Central memory CD4-positive, alpha-beta T cell (primary cell): ENCODE measurements around the gene CEP70.
"Not testable (repeated sequence)": the region's sequence is repeated elsewhere in the genome, so short reads cannot be mapped to it uniquely, and the experiment has no call there.

Experiments
- DNase-seq: peaks from one replicate; pipeline ENCODE4 v3.0.0; 2022

The CEP70 gene

DNA sequence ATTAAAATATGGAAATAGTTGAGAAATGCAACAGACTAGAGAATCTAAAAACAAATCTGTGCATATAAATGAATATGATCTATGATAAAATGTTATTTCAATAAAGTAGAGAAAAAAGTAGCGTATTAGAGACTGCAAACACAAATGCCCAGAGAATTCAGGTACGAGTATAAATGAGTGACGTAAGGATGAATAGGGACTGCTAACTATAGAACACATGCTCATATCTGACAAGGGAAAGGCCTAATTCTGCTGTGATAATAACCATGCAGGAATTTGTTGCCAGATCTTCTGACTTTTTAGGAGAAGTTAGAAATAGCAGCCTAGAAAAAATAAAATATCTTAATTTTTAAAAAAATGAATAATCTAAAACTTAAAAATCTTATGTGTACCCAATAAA lies 86.5 kb downstream of the CEP70 start:
- no peak for DNase-seq

DNA sequence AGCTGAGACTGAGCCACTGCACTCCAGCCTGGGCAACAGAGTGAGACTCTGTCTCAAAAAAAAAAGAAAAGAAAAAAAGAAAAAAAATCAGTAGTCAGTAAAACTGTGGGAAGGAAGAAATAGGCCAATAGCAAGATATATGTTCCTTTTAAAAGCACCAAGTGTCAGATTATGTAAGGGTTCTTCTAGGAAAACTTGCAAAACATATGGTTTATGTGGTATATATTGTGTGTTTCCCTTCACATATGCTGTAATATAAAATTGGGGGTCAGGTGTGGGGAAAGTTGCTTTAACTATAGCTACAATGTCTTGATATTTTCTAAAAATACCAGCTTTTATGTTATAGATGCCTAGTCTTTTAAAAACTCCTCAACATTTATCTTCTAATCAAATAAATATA lies 95.1 kb downstream of the CEP70 start:
- no peak for DNase-seq

DNA sequence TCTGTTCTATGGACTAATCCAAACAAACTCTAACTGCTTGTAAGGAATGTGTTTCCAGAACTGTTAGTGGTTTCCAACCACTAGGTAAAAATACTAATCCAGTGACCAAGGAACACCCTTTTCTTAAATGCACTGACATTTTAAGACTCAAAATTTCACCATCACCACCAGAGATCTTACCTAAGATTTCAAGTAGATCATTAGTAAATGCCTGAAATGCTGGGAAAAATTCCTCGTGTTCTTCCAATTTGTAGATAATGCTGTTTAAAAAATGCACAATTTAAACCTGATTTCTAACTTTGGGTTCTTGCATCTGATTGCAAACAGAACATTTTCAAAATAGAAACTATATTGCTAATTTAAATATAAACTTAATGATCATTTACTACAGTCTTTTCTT lies 96.2 kb downstream of the CEP70 start:
- no peak for DNase-seq

DNA sequence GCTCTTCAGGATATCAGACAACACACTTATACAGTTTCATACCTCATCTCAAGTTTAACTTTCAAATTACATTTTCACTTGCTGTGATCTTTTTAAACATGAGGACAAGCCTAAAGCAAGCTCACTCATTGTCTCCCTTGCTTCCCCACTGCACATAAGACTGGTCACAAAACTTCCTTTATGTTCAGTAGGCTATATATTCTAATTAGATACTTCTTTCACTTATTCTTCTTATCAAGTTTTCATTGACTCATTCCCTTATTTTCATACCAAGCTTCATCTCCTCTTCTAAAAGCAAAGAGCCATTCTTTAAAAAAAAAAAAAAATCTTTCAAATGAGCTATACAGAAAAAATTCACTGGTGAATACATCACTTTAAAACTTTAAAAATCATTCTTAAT lies 97.0 kb downstream of the CEP70 start:
- DNase-seq = no peak

DNA sequence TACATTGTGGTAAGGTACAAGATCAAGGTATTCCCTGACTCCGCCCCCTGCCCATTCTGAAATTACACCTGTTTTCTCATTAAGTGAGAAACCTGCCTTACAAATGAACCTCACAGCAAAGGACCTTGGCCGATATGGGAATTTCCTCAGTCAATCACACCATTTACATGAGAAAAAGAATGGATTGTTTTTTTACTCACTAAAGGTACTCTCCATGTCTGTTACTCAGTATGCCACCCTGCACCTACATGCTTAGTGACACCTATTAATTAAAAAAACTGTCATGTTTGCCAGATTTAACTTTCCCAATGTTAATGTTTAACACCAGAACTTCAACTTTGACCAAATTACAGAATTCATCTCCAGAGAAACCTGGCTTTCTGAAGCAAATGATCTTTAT lies 97.6 kb downstream of the CEP70 start:
- DNase-seq = no peak

DNA sequence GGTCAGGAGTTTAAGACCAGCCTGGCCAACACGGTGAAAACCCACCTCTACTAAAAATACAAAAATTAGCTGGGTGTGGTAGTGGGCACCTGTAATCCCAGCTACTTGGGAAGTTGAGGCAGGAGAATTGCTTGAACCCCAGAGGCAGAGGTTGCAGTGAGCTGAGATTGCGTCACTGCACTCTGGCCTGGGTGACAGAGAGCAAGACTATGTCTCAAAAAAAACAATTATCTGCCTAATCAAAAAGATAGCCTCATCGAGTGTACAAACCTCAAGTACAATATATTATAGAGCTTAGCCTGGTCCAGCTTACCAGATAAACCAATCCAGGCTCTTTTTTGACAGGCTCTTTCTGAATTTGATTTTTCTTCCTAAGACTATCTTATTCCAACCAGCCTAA lies 98.4 kb downstream of the CEP70 start:
- DNase-seq = not testable (repeated sequence)

DNA sequence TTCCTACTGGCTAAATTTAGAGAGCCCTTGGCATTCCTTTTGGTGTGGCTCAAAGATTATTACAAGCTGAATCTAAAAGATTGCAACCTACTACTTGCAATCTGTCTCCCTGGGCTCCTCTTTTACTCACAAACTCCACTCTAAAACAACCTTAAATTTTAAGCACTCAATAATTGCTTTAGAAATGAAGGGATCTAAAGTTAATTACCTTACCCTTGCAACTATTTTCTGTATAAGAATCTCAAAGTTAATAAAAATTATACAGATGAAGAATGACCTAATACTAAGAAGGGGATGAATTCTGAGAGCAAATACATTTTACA lies 99.5 kb downstream of the CEP70 start:
- DNase-seq = no peak

DNA sequence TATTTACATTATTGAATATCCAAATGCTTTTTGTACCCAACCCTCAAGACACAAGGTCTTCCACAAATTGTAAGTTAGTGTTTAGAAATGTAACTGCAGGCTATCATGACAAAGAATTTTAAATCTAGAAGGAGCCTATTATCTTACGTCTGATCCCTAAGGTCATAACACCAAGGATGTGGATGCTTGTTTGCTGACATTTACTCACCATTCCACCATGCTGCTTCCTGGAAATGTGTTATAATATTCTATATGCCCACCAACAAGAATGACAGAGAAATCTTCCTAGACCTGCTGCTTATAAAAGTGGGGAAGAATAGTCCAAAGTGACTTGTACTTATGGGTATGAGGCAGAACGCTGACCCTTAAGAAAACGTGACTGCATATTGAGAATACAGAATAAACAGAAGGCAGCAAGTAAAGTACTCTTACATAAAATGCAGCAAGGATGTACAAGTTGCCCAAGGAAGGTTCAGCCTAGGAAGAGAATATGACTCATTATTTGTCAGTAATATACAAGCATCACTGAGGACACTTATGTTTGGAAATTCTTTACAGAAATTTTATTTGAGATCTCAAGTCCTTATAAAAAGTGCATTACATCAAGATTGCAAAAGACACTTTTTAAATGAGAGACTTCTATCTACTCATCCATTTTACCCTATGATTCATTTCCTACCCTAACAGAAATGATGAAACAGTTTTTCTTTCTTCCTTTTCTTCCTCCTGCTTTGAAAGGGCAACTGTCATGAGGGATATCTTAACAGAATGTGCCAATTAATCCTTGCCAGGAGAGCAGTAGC lies 100.1 kb downstream of the CEP70 start:
- DNase-seq = no peak

DNA sequence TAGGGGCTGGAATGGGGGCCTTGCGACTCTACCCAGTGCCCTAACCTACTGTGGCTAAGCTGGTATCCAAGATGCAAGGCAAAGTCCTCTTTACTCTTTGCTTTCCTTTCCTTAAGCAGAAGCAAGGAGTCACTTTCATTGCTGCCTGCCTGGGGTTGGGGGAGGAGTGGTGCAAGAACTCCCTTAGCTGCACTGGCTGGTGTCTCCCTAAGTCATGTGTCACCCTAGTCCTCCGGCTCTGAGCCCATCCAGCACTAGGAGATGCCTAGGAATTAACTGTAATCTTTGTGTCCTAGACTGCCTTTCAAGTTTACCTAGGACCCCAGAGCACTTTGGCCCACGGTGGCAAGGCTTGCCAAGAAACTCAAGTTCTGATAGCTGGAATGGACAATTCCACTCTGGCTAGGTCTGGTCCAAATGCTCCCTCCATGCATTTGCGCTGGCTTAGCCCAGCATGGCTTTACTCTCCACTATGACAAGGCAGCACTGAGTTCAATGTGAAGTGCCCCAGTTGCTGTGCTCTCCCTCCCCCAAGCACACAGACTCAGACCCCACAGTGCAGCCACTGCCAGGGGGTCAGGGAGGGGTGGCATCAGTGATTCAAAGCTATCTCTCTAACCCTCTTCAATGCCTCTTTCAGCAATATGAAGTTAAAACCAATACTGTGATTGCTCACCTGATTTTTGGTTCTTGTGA lies 100.9 kb downstream of the CEP70 start:
- DNase-seq = no peak

DNA sequence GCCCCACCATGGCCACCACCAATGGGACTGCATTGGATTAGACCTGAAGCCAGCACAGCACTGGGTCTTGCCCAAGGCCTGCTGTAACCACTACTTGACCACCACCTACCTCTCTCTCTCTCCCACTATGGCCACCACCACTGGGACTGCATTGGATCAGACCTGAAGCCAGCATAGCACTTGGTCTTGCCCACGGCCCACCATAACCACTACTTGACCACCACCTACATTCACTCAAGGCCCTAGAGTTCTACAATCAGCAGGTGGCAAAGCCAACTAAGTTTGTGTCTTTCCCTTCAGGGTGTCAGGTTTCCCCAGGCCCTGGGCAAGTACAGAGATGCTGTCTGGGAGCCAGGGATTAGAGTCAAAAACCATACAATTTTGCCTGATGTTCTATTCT lies 102.1 kb downstream of the CEP70 start:
- no peak for DNase-seq

DNA sequence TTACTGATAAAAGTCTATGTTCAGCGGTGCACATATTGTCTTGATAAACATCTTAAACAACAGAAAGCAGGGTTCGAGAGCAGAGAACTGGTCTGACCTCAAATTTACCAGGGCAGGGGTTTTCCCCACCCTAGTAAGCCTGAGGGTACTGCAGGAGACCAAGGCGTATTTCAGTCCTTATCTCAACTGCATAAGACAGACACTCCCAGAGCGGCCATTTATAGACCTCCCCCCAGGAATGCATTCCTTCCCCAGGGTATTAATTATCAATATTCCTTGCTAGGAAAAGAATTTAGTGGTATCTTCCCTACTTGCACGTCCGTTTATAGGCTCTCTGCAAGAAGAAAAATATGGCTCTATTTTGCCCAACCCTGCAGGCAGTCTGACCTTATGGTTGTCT lies 107.5 kb downstream of the CEP70 start:
- DNase-seq = not testable (repeated sequence)

DNA sequence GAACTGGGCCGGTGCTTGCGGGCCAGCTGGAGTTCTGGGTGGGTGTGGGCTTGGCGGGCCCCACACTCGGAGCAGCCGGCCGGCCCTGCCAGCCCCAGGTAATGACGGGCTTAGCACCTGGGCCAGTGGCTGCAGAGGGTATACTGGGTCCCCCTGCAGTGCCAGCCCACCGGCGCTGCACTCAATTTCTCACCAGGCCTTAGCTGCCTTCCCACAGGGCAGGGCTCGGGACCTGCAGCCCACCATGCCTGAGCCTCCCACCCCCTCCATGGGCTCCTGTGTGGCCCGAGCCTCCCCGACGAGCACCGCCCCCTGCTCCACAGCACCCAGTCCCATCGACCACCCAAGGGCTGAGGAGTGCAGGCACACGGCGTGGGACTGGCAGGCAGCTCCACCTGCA lies 109.4 kb downstream of the CEP70 start:
- DNase-seq = not testable (repeated sequence)

DNA sequence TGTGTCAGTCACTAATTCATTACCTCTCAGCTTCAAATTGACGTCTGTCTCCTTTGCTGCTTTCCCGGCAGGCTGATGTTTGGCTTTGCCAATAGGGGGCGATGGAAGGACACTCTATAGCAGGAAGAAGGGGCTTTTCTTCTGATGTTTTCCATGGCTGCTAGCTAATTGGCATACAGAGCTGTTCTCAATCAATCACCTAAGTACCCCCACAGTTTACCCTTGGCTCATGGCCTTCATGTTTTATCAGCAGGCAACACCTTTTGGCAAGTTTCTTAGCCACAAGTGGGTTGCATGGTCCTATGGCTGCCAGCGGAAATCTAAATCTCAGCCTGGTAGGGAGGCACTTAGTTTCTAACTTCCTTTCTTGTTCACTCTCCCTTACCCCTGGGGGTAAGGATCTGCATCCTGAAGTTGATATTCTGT lies 114.6 kb downstream of the CEP70 start:
- no peak for DNase-seq

DNA sequence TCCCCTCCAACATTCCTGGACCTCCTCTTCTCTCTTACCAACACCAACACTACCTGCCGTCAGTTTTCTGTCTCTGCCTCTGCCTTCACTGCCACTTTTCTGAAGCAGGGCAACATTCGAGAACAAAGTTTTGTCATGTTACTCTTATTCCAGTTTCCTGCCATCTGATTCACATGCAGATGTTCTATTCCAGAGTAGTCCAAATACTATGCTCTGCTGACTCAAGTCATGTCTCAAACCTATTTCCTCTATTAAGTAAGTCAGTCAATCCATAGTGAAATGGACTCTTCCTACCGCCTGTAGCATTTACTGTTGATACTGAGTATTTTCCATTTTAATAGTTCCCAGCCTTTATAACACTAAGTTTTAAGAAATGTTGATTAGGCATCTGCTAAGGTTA lies 116.3 kb downstream of the CEP70 start:
- no peak for DNase-seq

DNA sequence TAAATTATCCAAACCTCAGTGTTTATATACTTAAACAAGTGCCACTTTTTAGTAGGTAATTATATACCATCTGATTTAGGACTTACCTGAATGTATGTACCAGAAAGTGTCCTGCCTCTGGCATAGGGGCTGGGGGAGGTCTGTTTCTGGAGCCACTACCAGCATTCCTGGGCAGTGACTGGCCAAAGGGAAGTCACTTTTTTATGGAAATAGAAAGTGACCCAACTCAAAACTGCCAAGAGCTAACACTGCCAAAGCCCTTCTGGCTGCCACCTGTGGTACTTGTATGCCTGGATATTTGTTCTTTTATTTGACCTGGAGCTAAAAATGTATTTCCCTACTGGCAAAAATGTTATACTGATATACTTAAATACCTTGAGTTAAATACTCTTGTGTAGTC lies 116.9 kb downstream of the CEP70 start:
- no peak for DNase-seq

DNA sequence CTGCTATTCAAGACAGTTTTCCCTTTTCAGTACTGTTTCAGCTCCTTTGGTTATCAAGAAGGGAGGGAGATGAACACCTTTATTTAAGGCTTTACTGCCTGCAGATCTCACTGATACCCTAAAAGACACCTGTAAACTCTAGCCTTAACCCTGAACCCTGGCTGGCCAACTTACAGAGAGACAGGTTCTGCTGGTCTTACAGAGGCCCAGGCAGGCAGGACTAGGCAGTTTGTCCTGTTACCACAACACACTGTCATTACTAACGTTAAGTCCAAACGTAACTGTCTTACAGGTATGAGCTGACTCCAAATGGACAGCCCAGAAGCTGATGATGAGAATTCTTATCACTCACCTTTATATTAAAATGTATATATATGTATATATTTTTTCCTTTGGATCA lies 117.5 kb downstream of the CEP70 start:
- no peak for DNase-seq

DNA sequence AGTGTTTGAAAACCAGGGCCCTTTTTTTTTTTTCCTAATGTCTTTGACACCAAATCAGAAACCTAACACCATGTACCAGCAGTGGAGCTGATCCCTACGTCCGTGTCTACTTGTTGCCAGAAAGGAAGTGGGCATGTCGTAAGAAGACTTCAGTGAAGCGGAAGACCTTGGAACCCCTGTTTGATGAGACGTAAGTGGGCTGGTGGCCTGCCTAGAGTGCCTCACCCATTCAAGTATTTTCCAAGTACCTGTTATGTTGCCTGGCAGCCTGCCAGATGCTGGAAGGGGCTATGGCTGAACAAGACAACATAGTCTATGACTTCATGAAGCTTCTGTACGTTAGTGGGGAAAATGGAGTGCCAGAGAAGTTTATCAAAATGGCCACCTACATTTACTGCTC lies 119.9 kb downstream of the CEP70 start:
- no peak for DNase-seq

DNA sequence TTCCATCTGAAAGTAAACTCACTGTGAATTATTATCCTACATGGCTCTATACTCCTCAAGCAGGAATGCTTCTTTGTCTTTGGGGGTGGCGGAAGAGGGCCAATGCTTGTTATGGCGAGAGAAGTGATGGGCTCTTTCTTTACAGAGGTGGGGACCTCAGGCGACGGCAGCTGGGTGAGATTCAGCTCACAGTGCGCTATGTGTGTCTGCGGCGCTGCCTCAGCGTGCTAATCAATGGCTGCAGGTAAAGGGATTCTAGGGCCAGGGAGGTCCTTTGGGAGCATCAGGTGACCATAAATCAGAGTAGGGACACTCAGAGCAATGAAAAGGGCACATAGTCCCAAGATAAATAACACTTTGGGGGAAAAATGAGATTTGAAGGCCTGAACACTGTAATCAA lies 120.7 kb downstream of the CEP70 start:
- DNase-seq = no peak

DNA sequence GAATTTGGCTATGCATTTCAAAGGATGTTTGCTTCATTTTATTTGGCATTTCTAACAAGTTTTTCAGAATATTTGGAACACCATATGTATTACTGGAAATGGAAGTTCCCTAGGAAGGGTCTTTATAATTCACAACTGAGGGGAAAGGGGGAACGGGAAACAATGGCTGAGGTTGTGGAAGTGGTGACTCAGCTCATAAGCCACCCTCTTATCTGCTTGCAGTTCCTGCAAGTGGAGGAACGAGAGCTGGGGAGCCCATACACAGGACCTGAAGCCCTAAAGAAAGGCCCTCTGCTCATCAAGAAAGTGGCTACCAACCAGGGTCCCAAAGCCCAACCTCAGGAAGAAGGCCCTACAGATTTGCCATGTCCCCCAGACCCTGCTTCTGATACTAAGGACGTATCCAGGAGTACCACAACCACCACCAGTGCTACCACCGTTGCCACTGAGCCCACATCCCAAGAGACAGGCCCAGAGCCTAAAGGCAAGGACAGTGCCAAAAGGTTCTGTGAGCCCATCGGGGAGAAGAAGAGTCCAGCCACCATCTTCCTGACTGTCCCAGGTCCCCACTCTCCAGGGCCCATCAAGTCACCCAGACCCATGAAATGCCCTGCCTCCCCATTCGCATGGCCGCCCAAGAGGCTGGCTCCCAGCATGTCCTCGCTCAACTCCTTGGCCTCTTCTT lies 121.8 kb downstream of the CEP70 start:
- DNase-seq = no peak

DNA sequence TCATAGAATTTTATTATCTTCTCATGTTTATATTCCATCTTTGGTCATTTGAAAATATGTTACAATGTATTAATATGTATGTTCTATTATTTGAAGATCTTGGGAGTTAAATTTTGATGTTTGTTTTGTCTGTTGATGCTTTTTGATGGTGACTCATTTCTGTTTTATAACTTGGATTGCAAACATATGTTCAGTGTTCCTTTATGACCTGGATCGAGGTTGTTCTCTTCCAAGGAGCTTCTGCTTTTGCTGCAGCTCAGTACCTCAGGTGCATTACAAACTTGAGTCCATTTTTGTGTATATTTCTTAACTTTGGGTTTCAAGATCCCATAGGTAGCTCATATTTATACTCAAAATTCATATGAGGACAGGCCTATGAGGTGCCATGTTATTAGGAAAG lies 122.6 kb downstream of the CEP70 start:
- no peak for DNase-seq

DNA sequence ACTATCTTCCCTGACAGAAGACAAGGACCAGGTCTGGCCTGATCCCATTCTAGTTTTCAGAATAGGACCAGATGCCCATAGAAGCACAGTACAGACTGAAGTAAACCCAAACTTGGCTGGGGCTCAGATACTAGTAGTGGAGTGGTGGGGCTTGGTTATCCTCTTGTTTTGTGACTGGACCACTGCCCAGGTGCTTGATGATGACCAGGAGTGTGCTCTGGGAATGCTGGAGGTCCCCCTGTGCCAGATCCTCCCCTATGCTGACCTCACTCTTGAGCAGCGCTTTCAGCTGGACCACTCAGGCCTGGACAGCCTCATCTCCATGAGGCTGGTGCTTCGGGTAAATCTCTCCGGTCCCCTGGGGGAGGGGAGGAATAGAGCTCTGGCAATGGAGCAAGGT lies 123.4 kb downstream of the CEP70 start:
- DNase-seq = no peak

DNA sequence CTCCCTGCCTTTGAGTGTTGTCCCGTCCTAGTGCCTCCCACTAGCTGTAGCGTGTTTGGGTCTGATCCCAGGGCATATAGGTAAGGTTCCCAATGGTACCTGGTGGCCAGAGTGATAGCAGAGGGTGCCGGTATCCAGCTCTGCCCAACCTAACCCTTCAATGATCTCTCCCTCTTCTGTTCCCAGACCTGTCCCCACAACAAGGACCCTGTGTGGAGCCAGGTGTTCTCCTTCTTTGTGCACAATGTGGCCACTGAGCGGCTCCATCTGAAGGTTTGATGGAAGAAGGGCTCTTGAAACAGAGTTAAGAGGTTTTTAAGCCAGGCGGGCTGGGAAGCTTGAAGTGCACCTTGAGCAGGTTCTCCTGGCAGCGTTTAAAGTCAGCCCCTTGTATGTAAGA lies 124.2 kb downstream of the CEP70 start:
- no peak for DNase-seq

DNA sequence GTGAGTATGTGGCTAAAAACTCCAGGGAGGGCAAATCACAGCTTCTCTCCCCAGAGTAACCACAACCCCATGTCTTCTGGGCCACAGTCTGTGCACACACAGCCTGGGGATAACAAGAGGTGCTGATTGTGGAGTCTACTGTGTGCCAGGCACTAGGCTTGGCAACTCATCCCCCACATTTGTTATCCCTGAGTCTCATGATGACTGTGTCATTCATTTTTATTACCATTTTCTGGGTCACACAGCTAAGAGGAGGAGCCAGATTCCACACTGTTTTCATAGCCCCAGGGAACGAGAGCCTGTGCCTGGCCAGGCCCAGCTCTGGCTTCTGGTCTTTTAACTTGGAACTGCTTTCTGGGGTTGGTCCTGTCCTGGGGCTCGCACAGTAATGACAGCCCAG lies 125.2 kb downstream of the CEP70 start:
- no peak for DNase-seq

DNA sequence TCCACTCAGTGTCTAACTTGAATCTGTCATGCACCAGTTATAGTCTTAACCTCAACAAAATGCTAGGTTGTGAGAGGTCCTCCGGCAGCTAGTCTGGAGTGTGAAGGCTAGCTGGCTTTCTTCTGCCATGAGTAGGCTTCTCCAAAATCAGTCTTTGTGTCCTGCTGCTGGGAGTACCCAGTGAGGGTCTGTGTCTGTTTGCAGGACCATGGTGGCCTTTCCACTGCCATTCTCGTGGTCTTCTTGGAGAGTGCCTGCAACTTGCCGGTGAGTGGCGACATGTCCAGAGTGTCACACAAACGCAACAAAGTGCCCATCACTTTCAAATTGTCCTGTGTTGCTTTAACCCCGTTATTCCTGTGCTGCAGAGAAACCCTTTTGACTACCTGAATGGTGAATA lies 125.6 kb downstream of the CEP70 start:
- no peak for DNase-seq
